ENCODE measurements around the gene TNNT3. TPM values are rescaled to one million over a fixed set of nuclear protein-coding genes. Genes with fewer than 3 reads are reported as not detected.

The TNNT3 gene
- total RNA-seq, 1 donor from 2014 or later = 30.7 TPM

- peak overlapping the region; percentile 92 for H3K27ac ChIP-seq (replicated peaks)
- TF ChIP-seq CTCF (IDR thresholded peaks at IDR 0.05; ENCODE audit: borderline replicate concordance) = no peak
- intact Hi-C loops (cut with micrococcal nuclease) = no loop called here
- no peaks in the 10 kb centered on the region for H3K27me3 ChIP-seq (ENCODE audit: low read depth)
- H3K4me3 ChIP-seq = no peak overlapping the region
- H3K4me1 ChIP-seq = peaks cover 56% of the 10 kb centered on the region
- H3K9me3 ChIP-seq (replicated peaks) = no peaks in the 10 kb centered on the region
- DNase-seq = no peak
- no peaks in the 10 kb centered on the region for H3K36me3 ChIP-seq
Observed at GRCh38 chr11:1929621-1930461, 10.3 kb downstream of the TNNT3 start.

DNA sequence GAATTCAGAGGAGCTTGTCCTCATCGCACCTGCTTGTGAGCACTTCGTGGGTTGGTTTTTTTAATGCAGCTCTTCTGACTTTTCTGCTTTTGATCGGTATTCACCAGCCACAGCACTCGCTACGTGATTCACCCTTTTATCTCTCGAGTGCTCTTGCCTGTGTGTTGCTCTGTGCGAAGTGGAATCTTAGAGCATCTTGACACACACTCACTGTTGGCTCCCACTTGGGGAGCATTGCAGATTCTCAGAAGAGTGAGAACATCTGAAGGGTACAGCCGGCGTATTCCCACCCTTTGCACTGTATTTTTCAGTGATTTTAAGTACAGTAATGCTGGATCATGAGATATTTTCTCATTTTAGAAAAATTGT lies 10.9 kb downstream of the TNNT3 start:
- no peak for DNase-seq
- Histone ChIP-seq H3K9me3 (replicated peaks) (no peaks in the 10 kb centered on the region), H3K36me3 (no peaks in the 10 kb centered on the region), H3K27ac (replicated peaks) (peak overlapping the region; percentile 92), H3K4me3 (no peak overlapping the region), H3K4me1 (peaks cover 52% of the 10 kb centered on the region), H3K27me3 (ENCODE audit: low read depth) (no peaks in the 10 kb centered on the region)
- intact Hi-C loops (cut with micrococcal nuclease) = no loop called here
- no peak for TF ChIP-seq CTCF (IDR thresholded peaks at IDR 0.05; ENCODE audit: borderline replicate concordance)

- peak overlapping the region; percentile 92 for H3K27ac ChIP-seq (replicated peaks)
Observed at GRCh38 chr11:1931341-1932104, 12.0 kb downstream of the TNNT3 start.

DNA sequence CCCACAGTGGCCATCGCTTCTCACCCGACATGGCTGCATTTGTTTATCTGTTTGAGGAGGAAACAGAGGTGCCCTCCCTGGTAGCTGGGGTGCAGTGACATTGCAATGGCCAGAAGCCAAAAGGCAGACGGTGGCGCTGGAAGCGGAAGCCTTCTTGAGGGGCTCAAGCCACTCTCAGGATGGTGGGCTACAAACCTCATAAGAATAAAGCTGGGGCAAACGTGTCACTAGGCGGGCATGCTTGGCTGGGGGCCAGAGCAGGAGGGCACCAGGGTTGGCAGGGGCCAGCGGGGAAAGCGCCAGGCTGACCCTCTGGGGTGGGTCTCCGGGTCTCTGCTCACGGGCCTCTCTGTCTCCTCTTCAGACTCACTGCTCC lies 12.6 kb downstream of the TNNT3 start:
- Histone ChIP-seq H3K36me3 (no peaks in the 10 kb centered on the region), H3K4me1 (peaks cover 35% of the 10 kb centered on the region), H3K27me3 (ENCODE audit: low read depth) (no peaks in the 10 kb centered on the region), H3K4me3 (no peak overlapping the region), H3K27ac (replicated peaks) (peak overlapping the region; percentile 92), H3K9me3 (replicated peaks) (no peaks in the 10 kb centered on the region)
- intact Hi-C loops (cut with micrococcal nuclease) = no loop called here
- DNase-seq = no peak
- TF ChIP-seq CTCF (IDR thresholded peaks at IDR 0.05; ENCODE audit: borderline replicate concordance) = no peak

More at GRCh38 chr11:1931341-1932104, 12.0 kb downstream of the TNNT3 start:
- H3K27me3 ChIP-seq (ENCODE audit: low read depth) = no peaks in the 10 kb centered on the region
- TF ChIP-seq CTCF (IDR thresholded peaks at IDR 0.05; ENCODE audit: borderline replicate concordance) = no peak
- DNase-seq = no peak
- no peaks in the 10 kb centered on the region for H3K36me3 ChIP-seq
- no peak overlapping the region for H3K4me3 ChIP-seq
- intact Hi-C loops (cut with micrococcal nuclease) = no loop called here
- H3K4me1 ChIP-seq = peaks cover 41% of the 10 kb centered on the region
- no peaks in the 10 kb centered on the region for H3K9me3 ChIP-seq (replicated peaks)

GRCh38 chr11:1932681-1933080 lies 13.2 kb downstream of the TNNT3 start:
- Histone ChIP-seq H3K36me3 (no peaks in the 10 kb centered on the region), H3K27ac (replicated peaks) (peak overlapping the region; percentile 92), H3K4me3 (no peak overlapping the region), H3K27me3 (ENCODE audit: low read depth) (no peaks in the 10 kb centered on the region), H3K9me3 (replicated peaks) (no peaks in the 10 kb centered on the region), H3K4me1 (peaks cover 29% of the 10 kb centered on the region)
- intact Hi-C loops (cut with micrococcal nuclease) = no loop called here
- TF ChIP-seq CTCF (IDR thresholded peaks at IDR 0.05; ENCODE audit: borderline replicate concordance) = no peak
- no peak for DNase-seq
